Endothelial cell of umbilical vein (primary cell): Measurements from ENCODE around the gene GALK2. TPM values are rescaled to one million over a fixed set of nuclear protein-coding genes. Genes with fewer than 3 reads are reported as not detected.
"Not testable (repeated sequence)": the region's sequence is repeated elsewhere in the genome, so short reads cannot be mapped to it uniquely, and the experiment has no call there.

Experiments
- BruUV-seq: library from RNA; stranded (reverse); fragments of 400-500 nt; replicated peaks from 2 replicates; lab custom pipeline; 2021; lab: Mats Ljungman, UMichigan
- CTCF ChIA-PET: fragments of 300-600, 350-600 bp; sonication (Branson Sonifier 250); formaldehyde crosslinking; loops from one replicate; lab custom pipeline; 2021; ENCODE audit warnings: antibody characterized with exemption, inconsistent platforms; lab: Charles Lee
- POLR2A ChIA-PET: fragments of 300-600, 350-600 bp; sonication (Branson Sonifier 250); formaldehyde crosslinking; loops from one replicate; lab custom pipeline; 2021; ENCODE audit warnings: antibody characterized with exemption, inconsistent platforms; lab: Charles Lee
- DNase-seq: peaks from one replicate; pipeline ENCODE4 v3.0.0-alpha.2; 2011; ENCODE audit warnings: low read depth, low spot score
- FAIRE-seq: peaks from 2 replicates; lab custom pipeline; 2011; peaks lifted over from hg19 to GRCh38; lab: Jason Lieb, UNC
- H2AFZ ChIP-seq: 2 replicates; pipeline ENCODE4 v1.6.0; 2012; ENCODE audit warnings: low read depth, low read length, control low read depth, inconsistent platforms
- H3K27ac ChIP-seq: 2 replicates; pipeline ENCODE4 v1.5.1; 2011; ENCODE audit warnings: low read depth, mild to moderate bottlenecking, control low read depth, low read length, moderate library complexity; ENCODE audit not compliant: insufficient read depth
- H3K27me3 ChIP-seq, 2 experiments: 2 replicates each; pipeline versions ENCODE4 v1.6.0 to v1.6.1; 2011; ENCODE audit warnings: low read length in 2 of 2, mixed read lengths in 1 of 2; ENCODE audit not compliant: control insufficient read depth in 2 of 2, insufficient read depth in 2 of 2
- H3K36me3 ChIP-seq, 2 experiments: 2 replicates in 1 of 2; 3 replicates in 1 of 2; pipeline ENCODE4 v1.5.1; 2011; ENCODE audit warnings: low read length in 2 of 2, mild to moderate bottlenecking in 1 of 2, moderate library complexity in 1 of 2; ENCODE audit not compliant: control insufficient read depth in 2 of 2, insufficient read depth in 2 of 2; ENCODE audit errors: extremely low read depth in 1 of 2
- H3K4me1 ChIP-seq: 3 replicates; pipeline ENCODE4 v1.5.1; 2011; ENCODE audit warnings: mild to moderate bottlenecking, low read length; ENCODE audit not compliant: control insufficient read depth, insufficient read depth; ENCODE audit errors: extremely low read depth
- H3K4me2 ChIP-seq: 2 replicates; pipeline ENCODE4 v1.6.1; 2011; ENCODE audit warnings: low read length, control low read depth, mixed read lengths; ENCODE audit not compliant: insufficient read depth
- H3K4me3 ChIP-seq, 3 experiments: fragments of 200-600 bp in 1 of 3; sonication (generic), shearing (Covaris generic) in 1 of 3; replicated peaks in 1 of 3; 2 replicates each; pipeline ENCODE4 v1.5.1; 2011 to 2016; ENCODE audit warnings: control low read depth in 3 of 3, low read length in 3 of 3, mild to moderate bottlenecking in 2 of 3, inconsistent platforms in 1 of 3, low read depth in 1 of 3, moderate library complexity in 1 of 3; ENCODE audit not compliant: insufficient read depth in 1 of 3
- H3K79me2 ChIP-seq: 2 replicates; pipeline ENCODE4 v1.6.0; 2012; ENCODE audit warnings: low read length, inconsistent platforms; ENCODE audit not compliant: control insufficient read depth, insufficient read depth
- H3K9ac ChIP-seq: replicated peaks from 2 replicates; pipeline ENCODE3; 2011; ENCODE audit warnings: low read length, control low read depth; ENCODE audit not compliant: insufficient read depth; ENCODE audit errors: extremely low read depth
- H3K9me1 ChIP-seq: replicated peaks from 3 replicates; pipeline ENCODE4 v1.6.0; 2011; ENCODE audit warnings: mild to moderate bottlenecking, low read length; ENCODE audit not compliant: control insufficient read depth, insufficient read depth; ENCODE audit errors: extremely low read depth
- H3K9me3 ChIP-seq: replicated peaks from 2 replicates; pipeline ENCODE4 v1.5.1; 2012; ENCODE audit warnings: low read length, inconsistent platforms; ENCODE audit not compliant: control insufficient read depth, insufficient read depth
- H4K20me1 ChIP-seq: replicated peaks from 2 replicates; pipeline ENCODE3; 2011; ENCODE audit warnings: mild to moderate bottlenecking, low read length; ENCODE audit not compliant: control insufficient read depth, insufficient read depth; ENCODE audit errors: extremely low read depth
- EZH2 ChIP-seq: IDR thresholded peaks from 2 replicates; pipeline ENCODE4 v1.6.1; 2012; ENCODE audit warnings: borderline replicate concordance, low read depth, mild to moderate bottlenecking, moderate library complexity, low read length, inconsistent platforms; ENCODE audit not compliant: severe bottlenecking
- FOS ChIP-seq: IDR thresholded peaks from 2 replicates; pipeline ENCODE4 v1.6.1; 2011; ENCODE audit warnings: mild to moderate bottlenecking, low read length, moderate library complexity, borderline replicate concordance; ENCODE audit not compliant: insufficient read depth
- GATA2 ChIP-seq: IDR thresholded peaks from 2 replicates; pipeline ENCODE4 v1.7.0; 2011; ENCODE audit warnings: low read depth, mild to moderate bottlenecking, moderate library complexity, mixed read lengths, low read length; ENCODE audit not compliant: insufficient read length, insufficient read depth
- JUN ChIP-seq: IDR thresholded peaks from 2 replicates; pipeline ENCODE4 v1.6.1; 2011; ENCODE audit warnings: borderline replicate concordance, low read depth; ENCODE audit not compliant: insufficient read length, insufficient read depth
- MYC ChIP-seq: IDR thresholded peaks from one replicate; pipeline ENCODE4 v1.6.1; 2011; ENCODE audit warnings: mild to moderate bottlenecking, low read depth, low read length
- POLR2A ChIP-seq: IDR thresholded peaks from 2 replicates; pipeline ENCODE4 v1.6.1; 2012; ENCODE audit warnings: low read depth, mild to moderate bottlenecking, control low read depth, low read length
- POLR2AphosphoS5 ChIP-seq: IDR thresholded peaks from 2 replicates; pipeline ENCODE4 v1.6.1; 2012; ENCODE audit warnings: low read depth, mild to moderate bottlenecking, control low read depth, low read length, moderate library complexity; ENCODE audit not compliant: insufficient read depth
- dilution Hi-C: fragments of 300-500 bp; cut with MboI; formaldehyde crosslinking; loops from one replicate; pipeline ENCODE4 v1.15.0; 2019; ENCODE audit warnings: low sequenced_read_pairs; ENCODE audit not compliant: extremely low pct_ligation_motif_present
- intact Hi-C: fragments of 100-400 bp; cut with micrococcal nuclease; formaldehyde crosslinking; loops from one replicate; pipeline ENCODE4 v1.10.0; 2022
- polyA plus RNA-seq, 4 experiments: library from polyadenylated mRNA; depleted of rRNA in 3 of 4; stranded (reverse) in 3 of 4; unstranded in 1 of 4; fragments of >200 nt; gene quantifications; 2 replicates each; pipeline versions ENCODE4 v1.2.1 to v1.2.3, GENCODE V29; 2011 to 2012; ENCODE audit warnings: missing spikeins in 1 of 4
- total RNA-seq: library from RNA; stranded (reverse); gene quantifications from 2 replicates; pipeline ENCODE4 v1.2.3, GENCODE V29; 2021
- TF ChIP-seq, protein P1 (sequence below): IDR thresholded peaks from 2 replicates; pipeline ENCODE4 v1.6.1; 2011; ENCODE audit not compliant: insufficient read depth, insufficient read length
- TF ChIP-seq, protein P2 (sequence below), 2 donors: IDR thresholded peaks; 1 replicate in 1 of 2; 2 replicates in 1 of 2; pipeline ENCODE4 v1.5.1; 2011; ENCODE audit warnings: low read length in 2 of 2, mild to moderate bottlenecking in 2 of 2, moderate library complexity in 2 of 2, control low read depth in 1 of 2, inconsistent platforms in 1 of 2, low read depth in 1 of 2; ENCODE audit not compliant: insufficient read depth in 1 of 2; ENCODE audit errors: extremely low read depth in 1 of 2

Gene GALK2
- total and polyA plus RNA-seq, 2 donors (not counting 3 experiments of a cell fraction or from before 2014, with no cell fraction given): 19.9 to 31.3 TPM

DNA sequence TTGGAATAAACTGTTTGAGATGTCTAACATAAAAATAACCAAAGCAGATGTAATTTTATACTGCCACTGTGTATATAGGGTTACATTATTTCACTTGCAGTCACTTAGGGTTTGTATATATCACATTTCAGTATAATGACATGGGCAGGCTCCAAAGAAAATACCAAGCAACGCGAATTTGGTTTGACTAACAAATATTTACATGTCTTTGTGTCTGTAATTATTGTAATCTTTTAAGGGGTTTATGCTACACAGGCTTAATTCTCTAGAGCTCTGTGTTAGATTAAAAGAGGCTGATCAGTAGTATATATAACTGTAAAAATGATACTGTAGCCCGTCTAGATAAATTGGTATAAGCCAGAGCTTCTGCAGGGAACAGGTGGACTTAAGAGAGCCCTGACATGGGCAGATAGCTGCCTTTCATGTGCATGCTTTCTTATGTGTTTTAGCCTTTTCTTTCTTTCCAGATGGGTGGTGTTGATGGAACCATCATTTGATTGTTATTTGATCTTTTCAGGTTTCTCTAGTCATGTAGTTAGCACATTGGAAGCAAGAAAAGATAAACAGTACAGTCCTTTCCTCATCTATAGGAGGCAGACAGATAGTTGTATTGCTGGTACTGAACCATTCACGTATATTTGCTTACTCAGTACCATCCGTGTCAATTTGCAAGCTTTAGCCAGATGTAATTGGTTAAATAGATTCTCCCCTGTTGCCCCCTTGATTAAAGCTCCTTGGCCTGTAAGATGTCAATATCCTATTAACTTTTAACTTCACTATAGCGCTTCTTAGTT lies 86.1 kb downstream of the GALK2 start:
- Histone ChIP-seq H4K20me1 (no peaks in the 10 kb centered on the region), H3K9me1 (no peaks in the 10 kb centered on the region), H3K79me2 (no peaks in the 10 kb centered on the region), H3K9ac (no peak overlapping the region), H2AFZ (no peak overlapping the region), H3K36me3 (no peaks in the 10 kb centered on the region), H3K27me3 (no peaks in the 10 kb centered on the region), H3K4me1 (no peaks in the 10 kb centered on the region), H3K4me3 (no peak overlapping the region), H3K27ac (no peak overlapping the region), H3K4me2 (no peak overlapping the region), H3K9me3 (no peaks in the 10 kb centered on the region)
- ChIA-PET POLR2A (no interaction called here), CTCF (interaction anchor here (1.1 to 1.3 kb wide), 2 partner anchors 21 to 165 kb away, joined by 4 read pairs; no protein-coding TSS in a partner anchor)
- BruUV-seq: no TSS peak
- intact Hi-C loops (no loop called here), dilution Hi-C loops (no loop called here)
- TF ChIP-seq, protein P1, sequence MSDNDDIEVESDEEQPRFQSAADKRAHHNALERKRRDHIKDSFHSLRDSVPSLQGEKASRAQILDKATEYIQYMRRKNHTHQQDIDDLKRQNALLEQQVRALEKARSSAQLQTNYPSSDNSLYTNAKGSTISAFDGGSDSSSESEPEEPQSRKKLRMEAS: no peak
- TF ChIP-seq GATA2 (no peak), FOS (no peak), POLR2A (no peak), EZH2 (no peak), MYC (no peak), POLR2AphosphoS5 (no peak), JUN (no peak)
- TF ChIP-seq, protein P2, sequence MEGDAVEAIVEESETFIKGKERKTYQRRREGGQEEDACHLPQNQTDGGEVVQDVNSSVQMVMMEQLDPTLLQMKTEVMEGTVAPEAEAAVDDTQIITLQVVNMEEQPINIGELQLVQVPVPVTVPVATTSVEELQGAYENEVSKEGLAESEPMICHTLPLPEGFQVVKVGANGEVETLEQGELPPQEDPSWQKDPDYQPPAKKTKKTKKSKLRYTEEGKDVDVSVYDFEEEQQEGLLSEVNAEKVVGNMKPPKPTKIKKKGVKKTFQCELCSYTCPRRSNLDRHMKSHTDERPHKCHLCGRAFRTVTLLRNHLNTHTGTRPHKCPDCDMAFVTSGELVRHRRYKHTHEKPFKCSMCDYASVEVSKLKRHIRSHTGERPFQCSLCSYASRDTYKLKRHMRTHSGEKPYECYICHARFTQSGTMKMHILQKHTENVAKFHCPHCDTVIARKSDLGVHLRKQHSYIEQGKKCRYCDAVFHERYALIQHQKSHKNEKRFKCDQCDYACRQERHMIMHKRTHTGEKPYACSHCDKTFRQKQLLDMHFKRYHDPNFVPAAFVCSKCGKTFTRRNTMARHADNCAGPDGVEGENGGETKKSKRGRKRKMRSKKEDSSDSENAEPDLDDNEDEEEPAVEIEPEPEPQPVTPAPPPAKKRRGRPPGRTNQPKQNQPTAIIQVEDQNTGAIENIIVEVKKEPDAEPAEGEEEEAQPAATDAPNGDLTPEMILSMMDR (IDR thresholded peaks at IDR 0.05; ENCODE audit: extremely low read depth in 1 of 2, insufficient read depth in 1 of 2, low read depth in 1 of 2, low read length in 2 of 2): no peak
- DNase-seq: no peak
- FAIRE-seq: no peak

GRCh38 chr15:49265117-49265516 lies 95.1 kb downstream of the GALK2 start:
- H2AFZ ChIP-seq, POLR2A ChIA-PET, H3K4me2 ChIP-seq, H3K9me3 ChIP-seq, H3K79me2 ChIP-seq, CTCF ChIA-PET, H3K36me3 ChIP-seq, intact Hi-C loops, H3K27ac ChIP-seq, H3K27me3 ChIP-seq, H4K20me1 ChIP-seq, H3K4me1 ChIP-seq, FAIRE-seq, H3K9ac ChIP-seq, H3K4me3 ChIP-seq, DNase-seq, H3K9me1 ChIP-seq, dilution Hi-C loops, BruUV-seq: not testable (repeated sequence)
